OCI-LY7 (cell line): Measurements from ENCODE around the gene GPX8. TPM values are rescaled to one million over a fixed set of nuclear protein-coding genes. Genes with fewer than 3 reads are reported as not detected.

Source experiments
- BruUV-seq: library from RNA; stranded (reverse); fragments of 400-500 nt; replicated peaks from 2 replicates; lab custom pipeline; 2021; lab: Mats Ljungman, UMichigan
- CTCF ChIA-PET: fragments of 300-600 bp; sonication (Branson Sonifier 250); formaldehyde crosslinking; loops from one replicate; lab custom pipeline; 2022; ENCODE audit warnings: antibody characterized with exemption; ENCODE audit not compliant: unreplicated experiment; lab: Charles Lee
- POLR2A ChIA-PET: fragments of 300-600 bp; sonication (Branson Sonifier 250); formaldehyde crosslinking; loops from one replicate; lab custom pipeline; 2022; ENCODE audit warnings: antibody characterized with exemption; lab: Charles Lee
- DNase-seq: peaks from one replicate; pipeline ENCODE4 v3.0.0-alpha.2; 2015; ENCODE audit warnings: low spot score
- H2AFZ ChIP-seq: fragments of 200-600 bp; sonication (generic), shearing (Covaris generic); 2 replicates; pipeline ENCODE4 v1.6.1; 2014; ENCODE audit warnings: mild to moderate bottlenecking, antibody characterized with exemption, low read length, moderate library complexity
- H3K27ac ChIP-seq: fragments of 200-600 bp; sonication (generic); 2 replicates; pipeline ENCODE4 v1.5.1; 2014; ENCODE audit warnings: mixed run types, low read depth, mild to moderate bottlenecking, moderate library complexity, low read length, inconsistent platforms; ENCODE audit not compliant: poor library complexity, severe bottlenecking
- H3K36me3 ChIP-seq: fragments of 200-600 bp; sonication (generic); 2 replicates; pipeline ENCODE4 v1.6.1; 2014; ENCODE audit warnings: mild to moderate bottlenecking, antibody characterized with exemption, low read length, moderate library complexity, mixed read lengths; ENCODE audit not compliant: insufficient read depth
- H3K4me1 ChIP-seq: fragments of 200-600 bp; sonication (generic); 2 replicates; pipeline ENCODE4 v1.5.1; 2014; ENCODE audit warnings: mild to moderate bottlenecking, low read length; ENCODE audit not compliant: insufficient read depth, poor library complexity, severe bottlenecking
- H3K4me2 ChIP-seq: fragments of 200-600 bp; sonication (generic); 2 replicates; pipeline ENCODE4 v1.6.1; 2014; ENCODE audit warnings: mild to moderate bottlenecking, low read length
- H3K4me3 ChIP-seq: fragments of 200-600 bp; sonication (generic); 2 replicates; pipeline ENCODE4 v1.5.1; 2014; ENCODE audit warnings: mild to moderate bottlenecking, low read depth, low read length; ENCODE audit not compliant: poor library complexity, severe bottlenecking
- H3K79me2 ChIP-seq: fragments of 200-600 bp; sonication (generic); 2 replicates; pipeline ENCODE4 v1.6.1; 2016; ENCODE audit warnings: low read depth, mild to moderate bottlenecking, low read length, moderate library complexity, mixed read lengths; ENCODE audit not compliant: insufficient read depth
- H3K9me2 ChIP-seq: fragments of 200-600 bp; sonication (generic); 2 replicates; pipeline ENCODE4 v1.6.1; 2016; ENCODE audit warnings: mild to moderate bottlenecking, low read length, mixed read lengths; ENCODE audit not compliant: insufficient read depth
- H3K9me3 ChIP-seq: fragments of 200-600 bp; sonication (generic); 2 replicates; pipeline ENCODE4 v1.6.1; 2014; ENCODE audit warnings: mild to moderate bottlenecking, mixed run types, low read length, mixed read lengths
- H4K20me1 ChIP-seq: fragments of 200-600 bp; sonication (generic); 2 replicates; pipeline ENCODE4 v1.6.1; 2014; ENCODE audit warnings: mild to moderate bottlenecking, antibody characterized with exemption, low read length, moderate library complexity, mixed read lengths; ENCODE audit not compliant: insufficient read depth
- CTCF ChIP-seq: fragments of 200-600 bp; sonication (generic); conservative IDR thresholded peaks from 2 replicates; pipeline ENCODE4 v1.5.1; 2014; ENCODE audit warnings: mild to moderate bottlenecking, antibody characterized with exemption, low read length, moderate library complexity, mixed read lengths
- EZH2phosphoT487 ChIP-seq: fragments of 200-600 bp; sonication (generic); IDR thresholded peaks from 2 replicates; pipeline ENCODE4 v1.6.1; 2018; ENCODE audit warnings: low read depth, borderline replicate concordance, mild to moderate bottlenecking, mixed run types, antibody characterized with exemption, low read length, moderate library complexity, mixed read lengths
- intact Hi-C: fragments of 100-400 bp; cut with micrococcal nuclease; formaldehyde crosslinking; loops from one replicate; pipeline ENCODE4 v1.10.0; 2022; ENCODE audit not compliant: unreplicated experiment
- total RNA-seq, 2 experiments: library from RNA; depleted of rRNA in 1 of 2; stranded (reverse); fragments of >200 nt in 1 of 2; shearing (Covaris generic) in 1 of 2; gene quantifications; 2 replicates each; pipeline ENCODE4 v1.2.3, GENCODE V29; 2014 to 2022

GPX8 gene
- total RNA-seq, 2 experiments from 2014 or later: not detected

GRCh38 chr5:55134053-55134722 lies 25.8 kb upstream of the GPX8 start:
- Histone ChIP-seq H3K9me3 (no peaks in the 10 kb centered on the region), H4K20me1 (no peaks in the 10 kb centered on the region), H3K36me3 (no peaks in the 10 kb centered on the region), H3K4me3 (no peak overlapping the region), H3K9me2 (no peaks in the 10 kb centered on the region), H3K4me2 (no peak overlapping the region), H2AFZ (no peak overlapping the region), H3K4me1 (no peaks in the 10 kb centered on the region), H3K79me2 (no peaks in the 10 kb centered on the region), H3K27ac (no peak overlapping the region)
- BruUV-seq: no TSS peak
- intact Hi-C loops: no loop called here
- TF ChIP-seq CTCF: no peak
- no peak for TF ChIP-seq EZH2phosphoT487
- DNase-seq: no peak
- CTCF ChIA-PET: no interaction called here
- POLR2A ChIA-PET: interaction anchor here (0.6 kb wide), 2 partner anchors 63 to 1501 kb away, joined by 3 to 5 read pairs; no protein-coding TSS in a partner anchor

GRCh38 chr5:55136521-55136920 lies 23.4 kb upstream of the GPX8 start:
- ChIA-PET CTCF (no interaction called here), POLR2A (no interaction called here)
- Histone ChIP-seq H3K4me1 (no peaks in the 10 kb centered on the region), H3K27ac (no peak overlapping the region), H4K20me1 (no peaks in the 10 kb centered on the region), H3K9me3 (no peaks in the 10 kb centered on the region), H3K36me3 (no peaks in the 10 kb centered on the region), H3K4me2 (no peak overlapping the region), H2AFZ (no peak overlapping the region), H3K79me2 (no peaks in the 10 kb centered on the region), H3K9me2 (no peaks in the 10 kb centered on the region), H3K4me3 (no peak overlapping the region)
- TF ChIP-seq CTCF (no peak), EZH2phosphoT487 (no peak)
- BruUV-seq: no TSS peak
- intact Hi-C loops: no loop called here
- no peak for DNase-seq
